ENCODE data around the gene DSC1.

DSC1 gene

DNA sequence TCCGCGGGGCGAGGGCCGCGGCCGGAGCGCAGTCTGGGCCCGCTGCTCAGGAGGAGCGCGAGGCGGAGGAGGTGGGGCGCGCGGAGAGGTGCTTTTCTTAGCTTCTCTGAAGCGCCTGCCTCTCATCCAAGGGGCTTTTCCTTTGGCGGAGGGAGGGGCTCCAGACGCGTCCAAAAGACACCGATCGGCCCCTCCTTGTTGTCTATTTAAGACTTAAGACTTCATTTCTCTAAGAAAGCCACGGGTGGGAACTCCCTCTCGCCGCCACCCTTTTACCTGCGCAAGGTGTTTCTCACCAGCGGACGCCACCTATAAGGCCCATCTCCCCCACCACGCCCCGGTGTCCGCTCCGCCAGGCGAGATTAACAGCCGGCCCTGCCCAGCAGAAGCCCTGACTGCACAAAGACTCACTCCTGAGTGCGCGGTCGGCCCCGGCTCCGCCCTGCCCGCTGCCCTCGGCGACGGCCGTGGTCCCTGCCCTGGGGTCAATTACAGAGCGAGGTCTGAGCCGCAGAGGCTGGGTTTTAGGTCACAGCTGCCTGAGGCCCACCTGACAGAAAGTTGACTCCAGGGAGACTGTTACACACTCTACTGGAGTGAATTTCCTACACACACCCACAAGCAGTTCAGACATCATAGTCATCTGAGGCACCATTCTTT is 60.5 kb downstream of the DSC1 start, which contains the start of gene DSC2:
TSS of gene DSC2 (minus strand) at position 397 of the 660 bp plus-strand sequence. CDS start 450 bp downstream, outside the sequence.
- no peak for DNase-seq

DNA sequence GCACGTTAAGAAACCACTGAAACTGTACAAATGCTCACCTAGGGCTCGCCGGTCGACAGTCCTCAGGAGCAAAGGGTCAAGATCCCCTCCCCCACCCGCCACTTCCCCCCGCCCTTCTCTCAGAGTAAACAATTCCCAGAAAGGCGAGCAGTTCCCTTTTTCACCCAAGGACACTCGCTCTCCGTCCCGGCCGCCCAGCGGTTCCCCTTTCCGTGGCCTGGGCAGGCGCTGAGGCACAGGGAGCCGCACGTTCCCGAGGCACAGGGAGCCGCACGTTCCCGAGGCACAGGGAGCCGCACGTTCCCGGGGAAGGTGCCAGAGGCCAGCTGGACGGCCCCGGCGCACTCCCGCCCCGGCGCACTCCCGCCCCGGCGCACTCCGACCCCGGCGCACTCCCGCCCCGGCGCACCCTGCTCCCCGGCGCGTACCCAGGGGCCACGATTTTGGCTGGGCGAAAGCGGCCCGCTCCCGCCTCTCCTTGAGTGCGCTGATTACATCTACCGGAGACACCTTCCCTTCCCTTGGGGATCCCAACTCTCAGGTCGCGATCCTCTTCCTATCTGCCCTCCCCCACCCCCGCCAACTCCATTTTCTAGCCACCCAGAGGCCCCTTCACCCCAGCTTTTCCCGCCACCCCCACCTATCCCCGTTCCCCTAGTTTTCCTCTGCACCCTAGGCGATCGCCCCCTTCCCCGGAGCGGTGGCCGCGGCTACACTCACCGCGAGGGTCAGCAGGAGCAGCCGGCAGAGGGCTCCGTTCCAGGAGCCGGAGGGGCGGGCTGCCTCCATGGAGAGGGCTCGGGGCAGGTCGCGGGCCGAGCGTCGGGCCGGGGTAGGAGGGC is 61.3 kb downstream of the DSC1 start:
- DNase-seq: no peak

DNA sequence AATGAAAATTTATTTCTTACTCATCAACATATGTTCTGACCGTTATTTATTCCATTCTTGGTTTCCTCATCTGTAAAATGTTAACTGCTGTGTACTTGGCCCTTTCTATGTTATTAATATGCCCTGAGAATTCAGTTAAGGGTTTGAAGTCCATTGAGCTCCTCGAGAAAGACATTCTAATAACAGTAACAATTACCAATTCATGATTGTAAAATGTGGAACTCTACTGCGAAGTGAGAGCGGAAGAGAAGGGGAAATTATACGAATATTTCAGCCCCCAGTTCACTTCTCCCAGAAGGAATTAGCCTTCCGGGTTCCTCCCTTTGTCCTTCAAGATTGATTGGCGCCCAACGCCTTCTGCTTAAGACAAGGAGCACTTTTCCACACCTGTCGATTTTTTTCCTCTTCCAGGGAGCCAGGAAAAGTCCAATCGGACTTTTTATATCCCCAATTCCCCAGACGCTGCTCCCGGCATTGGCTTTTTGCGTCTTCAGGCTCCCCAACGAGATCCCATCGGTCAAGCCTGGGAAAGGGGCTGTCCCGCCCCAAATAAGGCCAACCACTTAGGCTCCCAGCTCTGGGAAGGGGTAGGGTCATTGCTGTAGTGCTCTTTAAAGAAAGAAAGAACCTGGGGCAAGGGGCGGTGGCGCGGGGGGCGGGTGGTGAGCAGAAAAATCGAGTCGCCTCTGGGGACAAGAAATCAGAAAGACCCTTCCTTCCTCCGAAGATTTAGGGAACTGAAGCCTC is 62.0 kb downstream of the DSC1 start:
- DNase-seq: no peak

DNA sequence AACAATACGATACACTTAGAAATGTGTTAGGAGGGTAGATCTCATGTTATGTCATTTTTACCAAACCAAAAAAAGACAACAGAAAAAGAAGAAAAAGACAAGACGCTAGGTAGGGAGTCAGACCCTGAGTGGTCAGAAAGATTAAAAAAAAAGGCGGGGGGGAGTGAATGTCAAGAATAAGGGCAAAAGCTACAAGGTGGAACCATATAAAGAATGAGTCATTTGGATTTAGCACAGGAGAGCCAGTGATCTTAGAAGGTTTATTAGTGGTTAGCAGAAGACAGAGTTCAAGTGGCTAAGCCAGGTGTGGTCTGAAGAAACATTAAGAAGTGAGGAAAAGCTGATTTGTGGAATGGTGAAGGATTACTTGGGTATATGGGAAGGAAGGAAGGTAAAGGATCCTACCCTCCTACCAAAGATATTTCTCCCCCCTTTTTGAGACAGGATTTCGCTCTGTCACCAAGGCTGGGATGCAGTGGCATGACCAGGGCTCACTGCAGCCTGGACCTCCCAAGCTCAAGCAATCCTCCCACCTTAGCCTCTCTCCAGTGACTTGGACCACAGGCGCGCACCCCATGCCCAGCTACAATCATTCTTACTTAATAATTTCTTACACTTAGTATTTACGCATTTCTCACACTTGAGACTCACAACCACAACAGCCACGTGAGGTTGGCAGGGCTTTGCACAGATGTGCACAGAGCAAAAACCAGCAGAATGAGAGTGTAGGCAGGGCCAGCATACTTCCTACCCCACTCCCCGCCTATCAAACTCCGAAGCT is 63.0 kb downstream of the DSC1 start:
- DNase-seq: no peak

DNA sequence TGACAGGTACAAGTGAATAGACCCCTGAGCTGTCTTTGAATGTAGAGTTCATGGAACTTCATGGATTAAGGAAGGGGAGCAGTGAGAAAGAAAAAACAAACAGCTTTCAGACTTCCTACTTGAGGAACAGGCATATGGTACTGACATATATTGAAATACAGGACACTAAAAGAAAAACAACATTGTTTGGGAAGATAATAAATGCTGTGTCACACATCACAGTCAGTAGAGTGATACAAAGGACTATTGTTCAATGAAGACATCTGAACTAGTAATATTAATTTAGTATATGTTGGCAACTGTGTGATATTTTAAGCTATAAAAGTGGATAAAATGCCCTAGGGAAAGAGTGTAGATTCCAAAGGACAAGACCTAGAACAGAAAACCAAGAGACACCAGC is 63.8 kb downstream of the DSC1 start:
- no peak for DNase-seq

DNA sequence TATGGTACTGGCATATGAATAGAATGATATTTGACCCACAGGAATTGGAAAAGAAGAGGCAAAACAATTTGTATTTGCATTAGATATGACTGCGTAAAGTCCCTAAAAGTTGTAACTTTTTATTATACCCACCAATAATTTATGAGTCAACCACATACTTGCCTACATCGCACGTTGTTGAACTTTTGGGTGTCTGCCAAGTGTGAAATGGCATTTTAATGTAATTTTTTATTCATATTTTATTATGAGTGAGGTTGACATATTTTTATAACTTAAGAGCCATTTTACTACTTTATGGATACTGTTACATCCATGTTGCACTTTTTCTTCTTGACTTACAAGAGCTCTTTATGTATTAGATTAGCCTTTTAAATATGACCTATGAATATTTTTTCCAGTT is 65.0 kb downstream of the DSC1 start:
- DNase-seq: no peak

DNA sequence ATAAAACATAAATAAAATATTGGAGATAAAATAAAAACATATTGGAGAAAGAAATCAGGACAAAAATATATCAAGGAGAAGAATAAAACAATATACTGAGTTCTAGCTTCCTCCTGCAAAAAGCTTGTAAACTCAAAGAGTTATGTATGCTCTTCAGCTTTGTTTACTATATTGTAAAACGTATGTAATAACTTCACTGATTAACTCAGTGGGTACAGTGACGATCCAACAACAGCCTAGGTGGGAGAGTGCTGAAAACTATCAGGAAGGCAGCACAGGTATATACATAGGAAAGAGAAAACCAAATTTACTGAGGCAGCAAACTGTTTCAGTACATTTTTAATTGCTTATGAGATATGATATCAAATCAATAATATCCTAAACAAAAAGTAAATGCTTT is 68.8 kb downstream of the DSC1 start:
- DNase-seq: no peak

DNA sequence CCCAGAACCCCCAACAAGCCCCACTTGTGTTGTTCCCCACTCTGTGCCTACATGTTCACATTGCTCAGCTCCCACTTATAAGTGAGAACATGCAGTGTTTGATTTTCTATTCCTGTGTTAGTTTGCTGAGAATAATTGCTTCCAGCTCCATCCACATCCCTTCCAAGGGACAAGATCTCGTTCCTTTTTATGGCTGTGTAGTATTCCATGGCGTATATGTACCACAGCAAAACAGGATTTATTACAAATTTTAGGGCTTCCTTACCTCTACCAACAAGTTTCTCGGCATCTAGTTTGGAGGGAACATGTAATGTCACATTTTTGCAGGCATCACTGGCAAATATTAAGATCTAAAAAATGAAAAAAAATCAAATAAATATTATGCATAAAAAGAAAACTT is 69.4 kb downstream of the DSC1 start:
- DNase-seq: no peak

DNA sequence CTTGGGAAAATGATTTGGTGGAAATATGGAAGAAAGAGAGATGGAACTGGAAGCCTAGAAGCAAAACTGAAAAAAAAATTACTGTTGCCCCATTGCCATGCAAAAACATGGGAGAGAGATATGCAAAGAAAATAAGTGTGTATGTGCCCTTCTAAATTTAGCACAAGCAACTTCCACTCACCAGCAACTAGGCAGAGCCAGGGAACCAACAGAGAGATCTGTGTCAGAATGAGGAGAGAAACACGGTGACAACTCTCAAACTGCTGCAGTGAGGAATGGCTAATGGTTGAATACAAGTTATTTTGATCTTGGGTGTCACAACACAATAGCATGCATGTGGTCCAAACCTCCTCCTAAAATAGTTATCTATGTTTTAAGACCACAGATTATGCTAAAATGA is 71.3 kb downstream of the DSC1 start:
- no peak for DNase-seq

DNA sequence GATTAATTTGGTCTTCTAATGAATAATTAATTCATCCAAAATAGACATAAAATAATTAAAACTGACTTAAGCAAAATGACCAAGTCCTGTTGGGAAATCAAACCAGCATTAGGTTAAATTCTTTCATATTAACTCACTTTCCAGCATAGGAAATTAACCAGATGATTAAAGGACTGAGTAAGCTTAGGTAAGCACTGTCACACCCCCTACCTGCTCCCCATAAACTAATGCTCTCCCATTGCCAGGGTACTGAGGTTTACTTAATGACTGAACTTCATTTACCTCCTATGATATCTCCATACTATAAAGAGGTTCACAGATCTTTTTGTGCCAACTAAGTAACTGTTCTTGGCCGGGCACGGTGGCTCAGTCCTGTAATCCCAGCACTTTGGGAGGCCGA is 74.1 kb downstream of the DSC1 start:
- no peak for DNase-seq

DNA sequence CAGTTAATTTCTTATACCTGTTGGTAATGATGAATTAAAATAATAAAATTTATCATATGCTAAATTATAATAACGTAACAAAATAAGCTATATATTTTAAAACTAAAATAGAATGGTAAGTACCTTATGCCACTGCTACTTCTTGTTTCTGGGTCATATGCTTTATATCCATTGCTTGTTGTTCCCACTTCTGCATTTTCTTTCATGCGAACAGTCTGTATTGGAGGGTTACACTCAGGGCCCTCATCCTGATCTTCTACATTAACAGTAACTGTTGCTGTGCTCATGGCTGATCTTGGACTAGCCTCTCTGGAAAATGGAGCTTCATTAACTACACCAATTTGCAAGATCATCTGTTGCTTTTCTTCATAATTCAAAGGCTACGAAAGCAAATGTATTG is 82.7 kb downstream of the DSC1 start:
- no peak for DNase-seq

Measured in stimulated activated CD4-positive, alpha-beta T cell treated with anti-CD3 and anti-CD28 coated beads, Interleukin-1b, Interleukin-23, amount 100 ng/mL, for 48 hours (primary cell).